Measurements from ENCODE around the gene FSTL5. TPM values are rescaled to one million over a fixed set of nuclear protein-coding genes. Genes with fewer than 3 reads are reported as not detected.
"Not testable (repeated sequence)": the region's sequence is repeated elsewhere in the genome, so short reads cannot be mapped to it uniquely, and the experiment has no call there.

Gene FSTL5
- total RNA-seq, 8 experiments from 2014 or later = 0.17 to 31.3 (median 3.0) TPM

- in situ Hi-C loops (cut with MboI; ENCODE audit: low pct_unique_long_range_greater_than_20kb in 2 of 9, low sequenced_read_pairs in 9 of 9, unreplicated experiment in 9 of 9) = no loop called here
- H3K4me3 ChIP-seq = no peak overlapping the region
- ATAC-seq (replicated peaks in 6 of 8) = peak in 2 of 8 experiments; percentile 71 to 95
- H3K4me1 ChIP-seq (replicated peaks in 1 of 2) = no peaks in the 10 kb centered on the region
- H3K27ac ChIP-seq = no peak overlapping the region
Measured at GRCh38 chr4:162140051-162140683, 23.6 kb downstream of the FSTL5 start.

- 0 to 100% (median 83%) methylated on average over 1 to 2 of the region's 2 CpGs; no CpG with 5 or more reads in 4 of the 10 experiments for WGBS, 10 experiments
- no peak for ATAC-seq (replicated peaks in 6 of 8)
- no peak overlapping the region for H3K27ac ChIP-seq
Measured at GRCh38 chr4:162139412-162139811, 24.4 kb downstream of the FSTL5 start.

GRCh38 chr4:162131256-162131655, 32.5 kb downstream of the FSTL5 start:
- 0 to 100% (median 79%) methylated on average over 1 to 2 of the region's 2 CpGs for WGBS, 10 experiments
- ATAC-seq (replicated peaks in 6 of 8) = no peak
- Histone ChIP-seq H3K4me1 (replicated peaks in 1 of 2) (no peaks in the 10 kb centered on the region), H3K4me3 (no peak overlapping the region), H3K27ac (no peak overlapping the region)
- in situ Hi-C loops (cut with MboI; ENCODE audit: low pct_unique_long_range_greater_than_20kb in 2 of 9, low sequenced_read_pairs in 9 of 9, unreplicated experiment in 9 of 9) = no loop called here

More at GRCh38 chr4:162139412-162139811, 24.4 kb downstream of the FSTL5 start:
- in situ Hi-C loops (cut with MboI; ENCODE audit: low pct_unique_long_range_greater_than_20kb in 2 of 9, low sequenced_read_pairs in 9 of 9, unreplicated experiment in 9 of 9) = no loop called here
- Histone ChIP-seq H3K4me3 (no peak overlapping the region), H3K4me1 (replicated peaks in 1 of 2) (no peaks in the 10 kb centered on the region)

GRCh38 chr4:162126729-162127128, 37.1 kb downstream of the FSTL5 start:
- no peaks in the 10 kb centered on the region for H3K4me1 ChIP-seq (replicated peaks in 1 of 2)
- no peak overlapping the region for H3K27ac ChIP-seq
- no peak overlapping the region for H3K4me3 ChIP-seq
- no peak for ATAC-seq (replicated peaks in 6 of 8)
- in situ Hi-C loops (cut with MboI; ENCODE audit: low pct_unique_long_range_greater_than_20kb in 2 of 9, low sequenced_read_pairs in 9 of 9, unreplicated experiment in 9 of 9) = no loop called here
- WGBS, 10 experiments = 0 to 100% (median 52%) methylated on average over 1 to 3 of the region's 3 CpGs; no CpG with 5 or more reads in 1 of the 10 experiments

GRCh38 chr4:162117051-162117450, 46.7 kb downstream of the FSTL5 start:
- H3K27ac ChIP-seq = no peak overlapping the region
- no peak overlapping the region for H3K4me3 ChIP-seq
- in situ Hi-C loops (cut with MboI; ENCODE audit: low pct_unique_long_range_greater_than_20kb in 2 of 9, low sequenced_read_pairs in 9 of 9, unreplicated experiment in 9 of 9) = no loop called here
- 0 to 100% (median 68%) methylated on average over 1 to 2 of the region's 2 CpGs; no CpG with 5 or more reads in 1 of the 10 experiments for WGBS, 10 experiments
- no peaks in the 10 kb centered on the region for H3K4me1 ChIP-seq (replicated peaks in 1 of 2)
- no peak for ATAC-seq (replicated peaks in 6 of 8)

DNA sequence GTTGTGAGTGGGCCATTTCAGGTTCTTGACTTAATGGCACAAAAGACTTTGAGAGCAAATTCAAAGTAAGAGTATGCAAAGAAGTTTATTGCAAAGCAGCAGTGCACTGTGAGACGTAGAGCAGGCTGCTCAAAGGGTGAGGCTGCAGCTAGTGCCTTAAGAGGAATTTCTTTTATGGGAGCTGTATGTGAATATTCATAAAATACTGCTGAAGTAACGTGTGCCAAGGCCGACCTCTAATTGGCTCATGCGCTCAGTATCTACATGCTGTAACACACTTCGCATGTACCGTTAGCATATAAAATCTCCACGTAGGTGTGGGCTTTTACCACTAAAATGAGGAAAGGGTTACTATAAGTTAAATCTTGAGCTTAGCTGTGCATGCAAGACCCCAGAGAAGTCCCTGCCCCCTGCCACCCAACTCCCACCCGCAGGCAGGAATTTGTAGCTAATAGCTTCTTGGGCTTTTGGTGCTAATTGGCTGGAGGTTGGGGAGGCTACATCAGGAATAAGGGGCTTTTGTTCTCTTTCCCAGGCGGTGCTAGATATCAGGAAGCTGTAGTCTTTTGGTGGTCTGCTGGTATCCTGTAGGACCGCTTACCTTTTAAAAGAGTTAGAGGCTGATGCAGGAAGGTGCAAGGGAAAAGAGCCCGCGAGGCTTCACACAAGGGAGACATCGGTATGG, 47.6 kb downstream of the FSTL5 start:
- peak in 5 of 8 experiments; percentile 16 to 99 (median 33) for ATAC-seq (replicated peaks in 6 of 8)
- Histone ChIP-seq H3K27ac (no peak overlapping the region), H3K4me1 (replicated peaks in 1 of 2) (no peaks in the 10 kb centered on the region), H3K4me3 (no peak overlapping the region)
- in situ Hi-C loops (cut with MboI; ENCODE audit: low pct_unique_long_range_greater_than_20kb in 2 of 9, low sequenced_read_pairs in 9 of 9, unreplicated experiment in 9 of 9) = no loop called here
- 22 to 76% (median 70%) methylated on average over 3 to 11 of the region's 13 CpGs; no CpG with 5 or more reads in 4 of the 10 experiments for WGBS, 10 experiments

DNA sequence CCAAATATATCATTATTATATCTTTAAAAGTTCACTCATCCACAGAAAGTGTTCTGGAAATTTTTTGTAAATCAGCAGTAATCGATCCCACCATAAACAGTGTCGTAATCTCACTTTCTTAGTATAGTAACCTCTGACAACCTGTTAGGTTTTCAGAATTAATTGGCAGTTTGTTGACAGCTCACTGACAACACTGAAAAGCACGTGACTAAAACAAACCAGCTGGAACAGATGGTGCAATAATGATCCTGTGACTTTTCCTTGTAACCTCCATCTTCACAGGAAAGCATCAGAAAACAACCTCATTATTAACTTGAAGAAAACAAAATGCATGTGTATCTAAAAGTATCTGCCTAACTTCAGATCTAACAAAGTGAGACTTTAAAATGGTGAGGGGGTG, 48.5 kb downstream of the FSTL5 start:
- no peaks in the 10 kb centered on the region for H3K4me1 ChIP-seq (replicated peaks in 1 of 2)
- no peak for ATAC-seq (replicated peaks in 6 of 8)
- in situ Hi-C loops (cut with MboI; ENCODE audit: low pct_unique_long_range_greater_than_20kb in 2 of 9, low sequenced_read_pairs in 9 of 9, unreplicated experiment in 9 of 9) = no loop called here
- 11 to 100% (median 60%) methylated on average over 1 to 3 of the region's 3 CpGs; no CpG with 5 or more reads in 1 of the 10 experiments for WGBS, 10 experiments
- no peak overlapping the region for H3K4me3 ChIP-seq
- H3K27ac ChIP-seq = no peak overlapping the region

DNA sequence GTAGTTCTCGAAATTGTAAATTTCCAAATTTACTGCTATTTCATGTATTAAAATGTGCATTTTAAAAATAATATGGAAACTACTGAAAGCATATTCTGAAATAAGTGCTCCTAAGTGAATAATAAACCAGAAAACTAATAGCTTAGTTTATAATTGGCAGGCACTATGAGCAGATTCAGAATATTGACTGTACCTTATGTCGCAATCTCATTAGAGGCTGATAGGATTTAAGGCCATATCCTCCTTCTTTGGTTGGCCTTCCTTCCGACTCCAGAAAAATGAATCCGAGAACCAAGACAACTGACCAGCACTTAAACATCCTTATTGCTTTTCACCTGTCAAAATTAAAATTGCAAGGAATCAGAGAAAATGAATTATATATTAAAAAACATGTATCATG, 52.7 kb downstream of the FSTL5 start:
- in situ Hi-C loops (cut with MboI; ENCODE audit: low pct_unique_long_range_greater_than_20kb in 2 of 9, low sequenced_read_pairs in 9 of 9, unreplicated experiment in 9 of 9) = no loop called here

DNA sequence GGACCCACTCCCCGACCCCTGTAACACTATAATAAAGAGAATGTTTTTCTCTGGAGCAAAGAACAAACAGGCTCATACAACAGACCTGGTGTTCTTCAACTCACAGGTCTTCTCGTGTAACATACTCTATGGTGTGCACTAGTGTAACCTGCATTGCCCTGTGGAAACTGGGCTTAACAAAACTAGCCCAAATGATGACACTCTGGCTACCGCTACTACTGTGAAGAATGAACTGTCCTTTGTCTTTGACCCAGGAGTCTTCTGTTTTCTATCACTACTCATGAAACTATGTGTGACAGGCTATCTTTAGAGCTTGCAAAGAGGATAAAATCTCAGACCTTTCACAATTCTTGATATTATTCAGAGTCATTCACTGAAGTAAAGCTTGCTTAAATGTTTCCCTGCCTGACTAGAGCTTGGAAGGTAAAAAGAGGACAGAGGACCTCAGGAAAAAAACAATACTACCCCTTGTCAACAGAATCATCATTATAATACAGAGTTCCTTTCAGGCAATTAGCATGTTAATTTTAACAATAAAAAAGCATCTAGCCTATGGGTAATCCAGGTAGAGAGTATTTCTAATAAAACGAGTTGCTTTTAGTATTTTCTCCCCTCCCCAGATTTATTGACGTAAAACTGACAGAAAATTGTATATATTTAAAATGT, 59.2 kb downstream of the FSTL5 start:
- Histone ChIP-seq H3K4me3 (no peak overlapping the region), H3K4me1 (replicated peaks in 1 of 2) (peaks cover 0 to 2% of the 10 kb centered on the region in 2 donors), H3K27ac (no peak overlapping the region)
- no peak for ATAC-seq (replicated peaks in 6 of 8)
- in situ Hi-C loops (cut with MboI; ENCODE audit: low pct_unique_long_range_greater_than_20kb in 2 of 9, low sequenced_read_pairs in 9 of 9, unreplicated experiment in 9 of 9) = no loop called here
- WGBS, 10 experiments = 10 to 100% (median 42%) methylated on average over 1 to 5 of the region's 5 CpGs

More for the DNA sequence above, 52.7 kb downstream of the FSTL5 start:
- ATAC-seq (replicated peaks in 6 of 8) = no peak
- Histone ChIP-seq H3K27ac (no peak overlapping the region), H3K4me3 (no peak overlapping the region), H3K4me1 (replicated peaks in 1 of 2) (no peaks in the 10 kb centered on the region)
- 19 to 100% (median 95%) methylated on average over 1 to 4 of the region's 4 CpGs for WGBS, 10 experiments

- in situ Hi-C loops (cut with MboI; ENCODE audit: low pct_unique_long_range_greater_than_20kb in 2 of 9, low sequenced_read_pairs in 9 of 9, unreplicated experiment in 9 of 9) = not testable (repeated sequence)
Measured at GRCh38 chr4:162103908-162104307, 59.9 kb downstream of the FSTL5 start.

DNA sequence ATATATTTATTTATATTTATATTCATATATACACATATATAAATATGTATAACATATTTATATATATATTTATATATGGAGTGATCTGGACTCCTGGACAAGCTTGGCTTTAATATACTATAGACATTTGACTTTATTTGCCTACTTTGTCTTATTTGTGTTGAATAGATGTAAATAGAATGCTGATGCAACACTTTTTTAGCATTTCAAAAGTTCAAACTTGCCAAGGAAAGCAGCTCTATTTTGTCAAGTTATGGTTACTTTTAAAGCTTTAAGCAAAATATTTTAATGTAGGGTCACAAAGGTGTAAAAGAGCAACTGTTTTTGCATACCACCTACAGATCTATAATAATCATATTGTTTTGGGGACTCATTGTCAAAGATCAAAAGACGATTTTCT, 61.1 kb downstream of the FSTL5 start:
- H3K4me3 ChIP-seq = no peak overlapping the region
- in situ Hi-C loops (cut with MboI; ENCODE audit: low pct_unique_long_range_greater_than_20kb in 2 of 9, low sequenced_read_pairs in 9 of 9, unreplicated experiment in 9 of 9) = no loop called here
- peaks cover 0 to 2% of the 10 kb centered on the region in 2 donors for H3K4me1 ChIP-seq (replicated peaks in 1 of 2)
- WGBS, 10 experiments = 0 to 80% (median 50%) methylated on average over 1 of the region's 1 CpG; no CpG with 5 or more reads in 2 of the 10 experiments
- no peak for ATAC-seq (replicated peaks in 6 of 8)
- no peak overlapping the region for H3K27ac ChIP-seq

More at GRCh38 chr4:162103908-162104307, 59.9 kb downstream of the FSTL5 start:
- not testable (repeated sequence) for H3K27ac ChIP-seq; H3K4me3 ChIP-seq; H3K4me1 ChIP-seq (replicated peaks in 1 of 2); ATAC-seq (replicated peaks in 6 of 8)
- WGBS, 10 experiments = 47 to 100% (median 95%) methylated on average over 1 to 8 of the region's 12 CpGs; no CpG with 5 or more reads in 2 of the 10 experiments

DNA sequence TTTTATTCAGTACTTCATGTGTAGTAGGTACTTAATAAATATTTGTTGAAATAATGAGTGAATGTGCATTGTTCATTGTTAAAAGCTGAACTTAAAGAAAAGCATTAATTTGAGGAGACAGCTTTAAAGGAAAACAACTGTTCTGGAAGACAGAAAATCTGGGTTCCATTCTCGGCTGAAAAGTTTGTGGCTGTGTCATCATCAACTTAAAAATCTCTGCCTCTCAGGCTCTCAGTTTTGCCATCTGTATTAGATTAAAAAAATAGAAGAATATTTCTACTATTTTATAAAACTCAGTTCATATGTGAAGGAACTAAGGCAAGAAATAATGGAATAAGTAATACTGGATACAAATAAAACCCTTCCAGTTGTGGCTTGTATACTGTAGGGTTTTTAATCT, 62.5 kb downstream of the FSTL5 start:
- ATAC-seq (replicated peaks in 6 of 8) = no peak
- in situ Hi-C loops (cut with MboI; ENCODE audit: low pct_unique_long_range_greater_than_20kb in 2 of 9, low sequenced_read_pairs in 9 of 9, unreplicated experiment in 9 of 9) = no loop called here
- H3K27ac ChIP-seq = no peak overlapping the region
- no peak overlapping the region for H3K4me3 ChIP-seq
- WGBS, 10 experiments = 0 to 100% (median 56%) methylated on average over 1 of the region's 1 CpG; no CpG with 5 or more reads in 3 of the 10 experiments
- peaks cover 0 to 2% of the 10 kb centered on the region in 2 donors for H3K4me1 ChIP-seq (replicated peaks in 1 of 2)

- 0 to 100% (median 65%) methylated on average over 1 to 2 of the region's 2 CpGs; no CpG with 5 or more reads in 3 of the 10 experiments for WGBS, 10 experiments
- Histone ChIP-seq H3K4me3 (no peak overlapping the region), H3K27ac (no peak overlapping the region), H3K4me1 (replicated peaks in 1 of 2) (no peaks in the 10 kb centered on the region)
- in situ Hi-C loops (cut with MboI; ENCODE audit: low pct_unique_long_range_greater_than_20kb in 2 of 9, low sequenced_read_pairs in 9 of 9, unreplicated experiment in 9 of 9) = no loop called here
- ATAC-seq (replicated peaks in 6 of 8) = peak in 1 of 8 experiments; percentile 31
Measured at GRCh38 chr4:162075726-162076125, 88.1 kb downstream of the FSTL5 start.
